Neuron (in vitro differentiated cells): ENCODE data around the gene PRKAR2B.

ENCODE experiments used
- H2AFZ ChIP-seq: one replicate; pipeline ENCODE4 v1.6.1; 2013; ENCODE audit warnings: low read depth, mild to moderate bottlenecking, inconsistent platforms, low read length, moderate library complexity
- H3K27me3 ChIP-seq: one replicate; pipeline ENCODE4 v1.6.1; 2013; ENCODE audit warnings: low read length; ENCODE audit not compliant: insufficient read depth
- H3K36me3 ChIP-seq: one replicate; pipeline ENCODE4 v1.6.1; 2013; ENCODE audit warnings: low read length; ENCODE audit not compliant: insufficient read depth
- H3K4me1 ChIP-seq: one replicate; pipeline ENCODE4 v1.6.1; 2013; ENCODE audit warnings: low read length; ENCODE audit not compliant: insufficient read depth
- H3K4me3 ChIP-seq: 2 replicates; pipeline ENCODE4 v1.5.1; 2013; ENCODE audit warnings: mild to moderate bottlenecking, low read length, moderate library complexity
- H3K9me3 ChIP-seq: one replicate; pipeline ENCODE4 v1.6.1; 2013; ENCODE audit warnings: low read length

PRKAR2B gene

GRCh38 chr7:107194052-107194451, 149.5 kb downstream of the PRKAR2B start:
- Histone ChIP-seq H3K4me3 (no peak overlapping the region), H3K9me3 (no peaks in the 10 kb centered on the region), H3K36me3 (peaks cover 45% of the 10 kb centered on the region), H3K27me3 (no peaks in the 10 kb centered on the region), H3K4me1 (peaks cover 3% of the 10 kb centered on the region), H2AFZ (no peak overlapping the region)

GRCh38 chr7:107196834-107197610, 152.5 kb downstream of the PRKAR2B start:
- Histone ChIP-seq H2AFZ (no peak overlapping the region), H3K4me3 (no peak overlapping the region), H3K36me3 (peaks cover 46% of the 10 kb centered on the region), H3K9me3 (no peaks in the 10 kb centered on the region), H3K27me3 (no peaks in the 10 kb centered on the region), H3K4me1 (peaks cover 3% of the 10 kb centered on the region)

DNA sequence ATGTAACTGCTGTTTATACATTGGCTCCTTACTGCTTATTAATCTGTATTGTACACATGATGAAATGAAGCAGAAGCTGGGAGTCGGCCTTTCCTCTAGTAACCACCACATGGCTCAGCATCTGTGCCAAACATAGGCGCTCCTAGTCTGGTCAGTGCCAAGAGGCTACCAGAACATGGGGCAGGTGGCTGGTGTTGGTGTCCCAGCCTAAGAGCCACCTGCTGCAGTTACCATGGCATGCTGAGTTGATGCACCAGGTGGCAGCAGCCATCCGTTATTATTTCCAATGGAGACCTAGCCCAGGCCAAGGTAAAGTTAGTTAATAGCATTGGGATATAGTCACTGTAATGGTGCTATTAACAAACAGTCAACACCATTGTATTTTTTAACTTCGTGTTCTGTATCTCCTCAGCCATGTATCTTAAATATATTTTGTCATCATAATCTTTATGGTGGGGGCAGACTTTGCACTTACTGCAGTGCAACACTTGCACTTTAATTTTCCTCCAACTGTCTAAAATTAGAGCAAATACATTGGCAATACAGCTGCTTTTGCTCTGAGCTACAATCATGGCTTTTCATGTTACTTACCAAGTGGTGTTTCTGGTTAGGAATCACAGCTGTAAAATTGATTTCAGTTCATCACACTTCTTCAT, 157.4 kb downstream of the PRKAR2B start:
- Histone ChIP-seq H3K4me1 (no peaks in the 10 kb centered on the region), H3K36me3 (peaks cover 62% of the 10 kb centered on the region), H3K4me3 (no peak overlapping the region), H3K9me3 (no peaks in the 10 kb centered on the region), H3K27me3 (no peaks in the 10 kb centered on the region), H2AFZ (no peak overlapping the region)

DNA sequence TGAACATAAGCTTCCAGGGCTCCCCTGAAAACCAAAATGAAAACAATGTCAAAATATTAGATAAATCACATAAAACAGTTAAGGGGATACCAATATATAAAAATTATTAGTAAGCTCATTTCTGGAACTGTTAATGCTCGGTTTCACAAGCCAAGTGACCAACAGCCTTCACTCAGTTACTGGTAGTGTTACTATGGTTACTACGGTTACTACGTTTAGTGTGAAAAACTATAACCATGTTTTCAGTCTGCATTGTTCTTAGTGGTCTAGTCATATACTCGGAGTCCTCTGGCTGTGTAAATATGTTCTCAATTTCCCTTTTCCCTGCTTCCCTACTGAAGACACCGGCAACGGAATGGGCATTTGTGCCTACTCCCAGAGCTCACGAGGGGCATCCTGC, 159.1 kb downstream of the PRKAR2B start:
- H3K9me3 ChIP-seq = no peaks in the 10 kb centered on the region
- no peaks in the 10 kb centered on the region for H3K4me1 ChIP-seq
- no peak overlapping the region for H3K4me3 ChIP-seq
- peaks cover 65% of the 10 kb centered on the region for H3K36me3 ChIP-seq
- H3K27me3 ChIP-seq = no peaks in the 10 kb centered on the region
- no peak overlapping the region for H2AFZ ChIP-seq

- Histone ChIP-seq H3K27me3 (no peaks in the 10 kb centered on the region), H3K36me3 (peaks cover 59% of the 10 kb centered on the region), H3K4me1 (no peaks in the 10 kb centered on the region), H3K9me3 (no peaks in the 10 kb centered on the region), H2AFZ (no peak overlapping the region), H3K4me3 (no peak overlapping the region)
These were observed 161.6 kb downstream of the PRKAR2B start for GRCh38 chr7:107206136-107206535.

GRCh38 chr7:107206706-107207105, 162.2 kb downstream of the PRKAR2B start:
- H3K27me3 ChIP-seq = no peaks in the 10 kb centered on the region
- no peaks in the 10 kb centered on the region for H3K4me1 ChIP-seq
- H3K36me3 ChIP-seq = peaks cover 53% of the 10 kb centered on the region

DNA sequence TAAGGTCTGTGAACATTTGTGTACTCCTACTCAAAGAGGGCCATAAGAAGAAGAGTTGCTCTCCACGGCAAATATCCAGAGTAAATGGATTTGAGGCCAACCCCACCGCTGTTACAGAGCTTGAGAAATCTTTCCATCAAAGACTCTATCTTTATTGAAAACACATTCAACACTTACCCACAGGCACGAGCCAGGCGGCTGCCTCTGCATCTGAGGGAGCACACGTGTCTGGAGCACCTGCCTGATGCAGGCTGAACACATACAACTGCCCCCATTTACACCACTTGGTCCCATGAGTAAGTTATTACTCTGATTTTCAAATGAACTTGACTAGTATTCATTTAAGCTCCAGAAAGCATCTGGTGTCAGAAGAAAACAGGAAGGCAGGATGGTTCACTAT, 163.0 kb downstream of the PRKAR2B start:
- Histone ChIP-seq H3K9me3 (no peaks in the 10 kb centered on the region), H3K27me3 (no peaks in the 10 kb centered on the region), H2AFZ (no peak overlapping the region), H3K36me3 (peaks cover 47% of the 10 kb centered on the region), H3K4me3 (no peak overlapping the region), H3K4me1 (no peaks in the 10 kb centered on the region)

More at GRCh38 chr7:107206706-107207105, 162.2 kb downstream of the PRKAR2B start:
- Histone ChIP-seq H3K9me3 (no peaks in the 10 kb centered on the region), H2AFZ (no peak overlapping the region), H3K4me3 (no peak overlapping the region)

DNA sequence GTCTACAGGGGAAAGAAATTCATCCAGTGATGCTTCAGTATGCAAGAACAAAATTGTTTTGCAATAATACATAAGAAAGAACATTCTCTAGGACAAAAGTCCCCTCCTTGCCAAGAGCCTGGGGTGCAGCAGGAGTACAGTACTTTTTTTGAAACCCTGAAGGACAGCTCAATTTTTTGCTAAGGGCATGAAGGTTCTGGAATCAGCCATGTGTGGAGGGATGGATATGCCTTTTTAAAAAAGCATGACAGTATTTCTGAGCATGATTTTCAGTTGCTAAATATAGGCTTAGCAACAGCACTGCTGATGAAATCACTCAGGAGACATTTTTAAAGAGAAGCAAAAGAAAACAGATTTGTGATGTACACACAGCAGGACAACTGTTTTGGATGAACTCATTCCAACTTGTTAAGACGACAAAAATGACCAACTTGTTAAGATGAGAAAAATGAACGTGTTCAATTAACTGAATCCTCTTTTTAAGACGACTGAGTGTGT, 163.6 kb downstream of the PRKAR2B start:
- Histone ChIP-seq H3K4me3 (no peak overlapping the region), H3K36me3 (peaks cover 41% of the 10 kb centered on the region), H3K27me3 (no peaks in the 10 kb centered on the region)

GRCh38 chr7:107208563-107208962, 164.1 kb downstream of the PRKAR2B start:
- H3K36me3 ChIP-seq = peaks cover 36% of the 10 kb centered on the region
- no peaks in the 10 kb centered on the region for H3K4me1 ChIP-seq
- peaks cover 3% of the 10 kb centered on the region for H3K9me3 ChIP-seq
- no peak overlapping the region for H2AFZ ChIP-seq
- no peaks in the 10 kb centered on the region for H3K27me3 ChIP-seq
- H3K4me3 ChIP-seq = no peak overlapping the region

More for the DNA sequence above, 163.6 kb downstream of the PRKAR2B start:
- Histone ChIP-seq H3K4me1 (no peaks in the 10 kb centered on the region), H2AFZ (no peak overlapping the region), H3K9me3 (no peaks in the 10 kb centered on the region)

DNA sequence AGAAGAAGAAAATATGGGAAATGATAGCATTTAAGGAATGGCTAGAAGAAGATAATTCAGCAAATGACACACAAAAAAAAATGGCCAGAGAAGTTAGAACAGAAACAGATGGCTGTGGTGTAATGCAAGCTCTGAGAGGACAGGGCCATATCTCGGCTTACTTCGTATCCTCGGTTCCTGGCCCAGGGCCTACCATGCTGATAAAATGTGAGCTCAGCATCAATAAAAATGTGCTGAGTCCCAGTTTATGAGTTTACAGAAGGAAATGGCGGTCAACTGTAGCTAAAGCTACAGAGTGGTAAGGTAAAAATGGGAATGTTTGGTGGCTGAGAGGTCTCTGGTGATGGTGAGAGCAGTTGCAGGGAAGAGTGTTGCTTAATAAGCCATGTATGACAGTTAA, 165.1 kb downstream of the PRKAR2B start:
- H3K9me3 ChIP-seq = peaks cover 6% of the 10 kb centered on the region

GRCh38 chr7:107210400-107210799, 165.9 kb downstream of the PRKAR2B start:
- peaks cover 24% of the 10 kb centered on the region for H3K36me3 ChIP-seq
- H3K27me3 ChIP-seq = no peaks in the 10 kb centered on the region
- no peaks in the 10 kb centered on the region for H3K4me1 ChIP-seq
- no peak overlapping the region for H3K4me3 ChIP-seq
- no peak overlapping the region for H2AFZ ChIP-seq
- H3K9me3 ChIP-seq = peaks cover 6% of the 10 kb centered on the region

More for the DNA sequence above, 165.1 kb downstream of the PRKAR2B start:
- H3K4me1 ChIP-seq = no peaks in the 10 kb centered on the region
- H3K36me3 ChIP-seq = peaks cover 29% of the 10 kb centered on the region
- no peaks in the 10 kb centered on the region for H3K27me3 ChIP-seq
- no peak overlapping the region for H3K4me3 ChIP-seq
- no peak overlapping the region for H2AFZ ChIP-seq
